HCT116 (cell line): ENCODE results near the gene SUSD6. TPM values are rescaled to one million over a fixed set of nuclear protein-coding genes. Genes with fewer than 3 reads are reported as not detected.

Experiments used
- ATAC-seq: fragments of 200-7000 bp; cut with Tn5 transposase; 2 replicates; pipeline ENCODE4 v1.9.1; 2020; ENCODE audit warnings: mild to moderate bottlenecking, moderate library complexity
- BruUV-seq: library from RNA; stranded (reverse); fragments of 400-500 nt; replicated peaks from 2 replicates; lab custom pipeline; 2021; lab: Mats Ljungman, UMichigan
- CTCF ChIA-PET: fragments of 300-600 bp; sonication (Branson Sonifier 250); formaldehyde crosslinking; loops from one replicate; lab custom pipeline; 2021; ENCODE audit warnings: antibody characterized with exemption; lab: Charles Lee
- POLR2A ChIA-PET: fragments of 300-600, 350-600 bp; sonication (Branson Sonifier 250); formaldehyde crosslinking; loops from one replicate; lab custom pipeline; 2021; ENCODE audit warnings: antibody characterized with exemption; lab: Charles Lee
- RAD21 ChIA-PET, 2 experiments: fragments of 300-600 bp; sonication (Branson Sonifier 250); formaldehyde crosslinking; loops; one replicate each; lab custom pipeline; 2023; ENCODE audit warnings: low total read pairs in 2 of 2; ENCODE audit not compliant: uncharacterized antibody in 2 of 2, unreplicated experiment in 2 of 2, low non-redundant PET in 1 of 2; lab: Charles Lee
- DNase-seq: peaks from one replicate; pipeline ENCODE4 v3.0.0-alpha.2; 2010; ENCODE audit warnings: low read depth, low spot score
- H2AFZ ChIP-seq: fragments of 200-600 bp; shearing (Covaris generic), sonication (generic); 2 replicates; pipeline ENCODE4 v1.6.1; 2017; ENCODE audit warnings: low read depth, mixed run types, mixed read lengths, antibody characterized with exemption, low read length; ENCODE audit not compliant: poor library complexity, severe bottlenecking
- H3K27ac ChIP-seq: 2 replicates; pipeline ENCODE4 v1.5.1; 2012; ENCODE audit warnings: low read depth, low read length
- H3K27me3 ChIP-seq: fragments of 200-600 bp; sonication (generic); 2 replicates; pipeline ENCODE4 v1.6.1; 2016; ENCODE audit warnings: mixed run types, low read length, mixed read lengths; ENCODE audit not compliant: insufficient read depth
- H3K36me3 ChIP-seq, 2 experiments: fragments of 200-500 bp in 1 of 2; fragments of 200-600 bp in 1 of 2; sonication (Bioruptor generic) in 1 of 2; sonication (generic) in 1 of 2; 2 replicates each; pipeline versions ENCODE4 v1.5.1 to v1.6.1; 2014 to 2016; ENCODE audit warnings: low read length in 2 of 2, inconsistent platforms in 1 of 2, mixed read lengths in 1 of 2, mixed run types in 1 of 2; ENCODE audit not compliant: insufficient read depth in 2 of 2, control insufficient read depth in 1 of 2
- H3K4me1 ChIP-seq, 2 experiments: fragments of 200-600 bp in 1 of 2; sonication (generic) in 1 of 2; 2 replicates each; pipeline versions ENCODE4 v1.5.1 to v1.6.1; 2012 to 2017; ENCODE audit warnings: low read length in 2 of 2, inconsistent platforms in 1 of 2, mild to moderate bottlenecking in 1 of 2, mixed read lengths in 1 of 2, mixed run types in 1 of 2, moderate library complexity in 1 of 2; ENCODE audit not compliant: insufficient read depth in 2 of 2, control insufficient read depth in 1 of 2
- H3K4me2 ChIP-seq: fragments of 200-600 bp; sonication (generic); 2 replicates; pipeline ENCODE4 v1.6.1; 2017; ENCODE audit warnings: mixed run types, low read length, mixed read lengths
- H3K4me3 ChIP-seq, 2 experiments: fragments of 200-600 bp in 1 of 2; sonication (generic) in 1 of 2; replicated peaks in 1 of 2; 2 replicates each; pipeline ENCODE4 v1.5.1; 2011 to 2016; ENCODE audit warnings: low read length in 2 of 2, control low read depth in 1 of 2, low read depth in 1 of 2, mild to moderate bottlenecking in 1 of 2, mixed read lengths in 1 of 2, mixed run types in 1 of 2
- H3K79me2 ChIP-seq: fragments of 200-600 bp; sonication (generic); 2 replicates; pipeline ENCODE4 v1.6.1; 2017; ENCODE audit warnings: mild to moderate bottlenecking, mixed run types, low read length, moderate library complexity, mixed read lengths; ENCODE audit not compliant: insufficient read depth
- H3K9ac ChIP-seq: fragments of 200-600 bp; sonication (generic); 2 replicates; pipeline ENCODE4 v1.6.1; 2016; ENCODE audit warnings: low read length, mixed read lengths
- H3K9me2 ChIP-seq: fragments of 200-600 bp; sonication (generic), shearing (Covaris generic); 2 replicates; pipeline ENCODE4 v1.6.1; 2017; ENCODE audit warnings: mixed run types, mild to moderate bottlenecking, moderate library complexity; ENCODE audit not compliant: insufficient read depth
- H3K9me3 ChIP-seq, 2 experiments: fragments of 200-500 bp in 1 of 2; fragments of 200-600 bp in 1 of 2; sonication (Bioruptor generic) in 1 of 2; sonication (generic) in 1 of 2; 2 replicates each; pipeline ENCODE4 v1.6.1; 2014 to 2017; ENCODE audit warnings: low read length in 2 of 2, mixed read lengths in 2 of 2, inconsistent platforms in 1 of 2, low read depth in 1 of 2, mild to moderate bottlenecking in 1 of 2, mixed run types in 1 of 2, moderate library complexity in 1 of 2; ENCODE audit not compliant: control insufficient read depth in 1 of 2, insufficient read depth in 1 of 2
- H4K20me1 ChIP-seq: fragments of 200-600 bp; sonication (generic), shearing (Covaris generic); 2 replicates; pipeline ENCODE4 v1.6.1; 2017; ENCODE audit warnings: mixed run types, mild to moderate bottlenecking, moderate library complexity; ENCODE audit not compliant: insufficient read depth
- EGR1 ChIP-seq: IDR thresholded peaks from 2 replicates; pipeline ENCODE4 v1.6.1; 2012; ENCODE audit warnings: low read depth
- JUND ChIP-seq: IDR thresholded peaks from 2 replicates; pipeline ENCODE4 v1.6.1; 2012
- SIN3A ChIP-seq: IDR thresholded peaks from 2 replicates; pipeline ENCODE4 v1.6.1; 2012; ENCODE audit warnings: low read depth
- intact Hi-C: fragments of 100-400 bp; cut with micrococcal nuclease; formaldehyde crosslinking; loops from 2 replicates; pipeline ENCODE4 v1.10.0; 2022
- total RNA-seq: library from RNA; stranded (reverse); gene quantifications from one replicate; pipeline ENCODE4 v1.2.1, GENCODE V29; 2021; ENCODE audit not compliant: unreplicated experiment
- TF ChIP-seq, protein P1 (sequence below): IDR thresholded peaks from 2 replicates; pipeline ENCODE4 v1.6.1; 2012; ENCODE audit warnings: low read depth
- TF ChIP-seq, protein P2 (sequence below): IDR thresholded peaks from 2 replicates; pipeline ENCODE4 v1.6.1; 2011; ENCODE audit warnings: mild to moderate bottlenecking, low read length, moderate library complexity; ENCODE audit not compliant: insufficient replicate concordance; ENCODE audit errors: extremely low read depth

SUSD6 gene
- total RNA-seq, 1 experiment from 2014 or later = 6.4 TPM

DNA sequence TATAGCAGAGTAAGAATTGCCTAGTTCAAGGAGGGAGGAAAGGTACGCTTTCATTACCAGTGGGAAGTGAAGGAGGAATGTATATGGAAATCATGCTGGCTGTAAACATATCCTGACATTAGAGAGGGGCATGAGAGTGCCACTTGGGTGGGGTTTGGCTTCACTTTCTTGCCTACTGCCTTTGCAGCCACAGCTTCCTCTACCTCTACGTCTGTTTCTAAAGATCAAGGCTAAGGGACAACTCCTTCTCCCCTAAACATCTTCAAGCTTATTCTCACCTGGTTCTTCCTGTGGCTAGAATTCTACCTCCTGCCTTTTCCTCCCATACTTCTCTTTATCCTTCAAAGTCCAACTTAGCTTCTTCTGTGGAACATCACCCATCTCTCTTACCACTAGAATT lies 58.0 kb downstream of the SUSD6 start:
- TF ChIP-seq, protein P1, sequence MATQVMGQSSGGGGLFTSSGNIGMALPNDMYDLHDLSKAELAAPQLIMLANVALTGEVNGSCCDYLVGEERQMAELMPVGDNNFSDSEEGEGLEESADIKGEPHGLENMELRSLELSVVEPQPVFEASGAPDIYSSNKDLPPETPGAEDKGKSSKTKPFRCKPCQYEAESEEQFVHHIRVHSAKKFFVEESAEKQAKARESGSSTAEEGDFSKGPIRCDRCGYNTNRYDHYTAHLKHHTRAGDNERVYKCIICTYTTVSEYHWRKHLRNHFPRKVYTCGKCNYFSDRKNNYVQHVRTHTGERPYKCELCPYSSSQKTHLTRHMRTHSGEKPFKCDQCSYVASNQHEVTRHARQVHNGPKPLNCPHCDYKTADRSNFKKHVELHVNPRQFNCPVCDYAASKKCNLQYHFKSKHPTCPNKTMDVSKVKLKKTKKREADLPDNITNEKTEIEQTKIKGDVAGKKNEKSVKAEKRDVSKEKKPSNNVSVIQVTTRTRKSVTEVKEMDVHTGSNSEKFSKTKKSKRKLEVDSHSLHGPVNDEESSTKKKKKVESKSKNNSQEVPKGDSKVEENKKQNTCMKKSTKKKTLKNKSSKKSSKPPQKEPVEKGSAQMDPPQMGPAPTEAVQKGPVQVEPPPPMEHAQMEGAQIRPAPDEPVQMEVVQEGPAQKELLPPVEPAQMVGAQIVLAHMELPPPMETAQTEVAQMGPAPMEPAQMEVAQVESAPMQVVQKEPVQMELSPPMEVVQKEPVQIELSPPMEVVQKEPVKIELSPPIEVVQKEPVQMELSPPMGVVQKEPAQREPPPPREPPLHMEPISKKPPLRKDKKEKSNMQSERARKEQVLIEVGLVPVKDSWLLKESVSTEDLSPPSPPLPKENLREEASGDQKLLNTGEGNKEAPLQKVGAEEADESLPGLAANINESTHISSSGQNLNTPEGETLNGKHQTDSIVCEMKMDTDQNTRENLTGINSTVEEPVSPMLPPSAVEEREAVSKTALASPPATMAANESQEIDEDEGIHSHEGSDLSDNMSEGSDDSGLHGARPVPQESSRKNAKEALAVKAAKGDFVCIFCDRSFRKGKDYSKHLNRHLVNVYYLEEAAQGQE = no peak
- no peak for TF ChIP-seq EGR1
- TF ChIP-seq, protein P2, sequence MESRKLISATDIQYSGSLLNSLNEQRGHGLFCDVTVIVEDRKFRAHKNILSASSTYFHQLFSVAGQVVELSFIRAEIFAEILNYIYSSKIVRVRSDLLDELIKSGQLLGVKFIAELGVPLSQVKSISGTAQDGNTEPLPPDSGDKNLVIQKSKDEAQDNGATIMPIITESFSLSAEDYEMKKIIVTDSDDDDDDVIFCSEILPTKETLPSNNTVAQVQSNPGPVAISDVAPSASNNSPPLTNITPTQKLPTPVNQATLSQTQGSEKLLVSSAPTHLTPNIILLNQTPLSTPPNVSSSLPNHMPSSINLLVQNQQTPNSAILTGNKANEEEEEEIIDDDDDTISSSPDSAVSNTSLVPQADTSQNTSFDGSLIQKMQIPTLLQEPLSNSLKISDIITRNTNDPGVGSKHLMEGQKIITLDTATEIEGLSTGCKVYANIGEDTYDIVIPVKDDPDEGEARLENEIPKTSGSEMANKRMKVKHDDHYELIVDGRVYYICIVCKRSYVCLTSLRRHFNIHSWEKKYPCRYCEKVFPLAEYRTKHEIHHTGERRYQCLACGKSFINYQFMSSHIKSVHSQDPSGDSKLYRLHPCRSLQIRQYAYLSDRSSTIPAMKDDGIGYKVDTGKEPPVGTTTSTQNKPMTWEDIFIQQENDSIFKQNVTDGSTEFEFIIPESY = no peak
- TF ChIP-seq SIN3A = no peak
- TF ChIP-seq JUND = no peak
- ChIA-PET CTCF (no interaction called here), POLR2A (no interaction called here), RAD21 (interaction anchor here in 1 of 2 experiments (0.6 kb wide), 1 partner anchor 15 kb away, joined by 7 read pairs; no protein-coding TSS in a partner anchor)
- Histone ChIP-seq H3K27me3 (no peaks in the 10 kb centered on the region), H3K79me2 (no peaks in the 10 kb centered on the region), H3K4me1 (no peaks in the 10 kb centered on the region), H3K9me2 (no peaks in the 10 kb centered on the region), H3K4me3 (no peak overlapping the region), H4K20me1 (no peaks in the 10 kb centered on the region), H3K27ac (no peak overlapping the region), H3K9me3 (no peaks in the 10 kb centered on the region), H3K36me3 (no peaks in the 10 kb centered on the region), H2AFZ (no peak overlapping the region), H3K4me2 (no peak overlapping the region), H3K9ac (no peak overlapping the region)
- DNase-seq (no peak), ATAC-seq (no peak)
- BruUV-seq = no TSS peak
- intact Hi-C loops = no loop called here
